GM21367 (cell line): ENCODE measurements around the gene C18orf32.
"Not testable (repeated sequence)": the region's sequence is repeated elsewhere in the genome, so short reads cannot be mapped to it uniquely, and the experiment has no call there.

Source experiments
- ATAC-seq: cut with Tn5 transposase; IDR thresholded peaks from one replicate; pipeline ENCODE4 v1.9.1; 2021; ENCODE audit not compliant: unreplicated experiment

C18orf32 gene

DNA sequence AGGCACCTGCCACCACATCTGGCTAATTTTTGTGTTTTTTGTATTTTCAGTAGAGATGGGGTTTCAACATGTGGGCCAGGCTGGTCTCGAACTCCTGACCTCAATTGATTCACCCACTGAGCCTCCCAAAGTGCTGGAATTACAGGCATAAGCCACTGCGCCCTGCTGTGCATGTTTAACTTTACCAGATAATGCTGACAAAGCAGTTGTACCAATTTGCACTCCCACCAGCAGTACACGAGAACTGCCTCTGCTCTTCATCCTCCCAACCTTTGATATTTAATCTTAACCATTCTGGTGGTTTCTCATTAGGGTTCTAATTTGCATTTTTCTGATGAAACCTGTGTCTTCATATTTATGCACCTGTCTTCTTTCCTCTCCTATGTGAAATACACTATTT, 14.6 kb downstream of the C18orf32 start:
- ATAC-seq, result no peak

DNA sequence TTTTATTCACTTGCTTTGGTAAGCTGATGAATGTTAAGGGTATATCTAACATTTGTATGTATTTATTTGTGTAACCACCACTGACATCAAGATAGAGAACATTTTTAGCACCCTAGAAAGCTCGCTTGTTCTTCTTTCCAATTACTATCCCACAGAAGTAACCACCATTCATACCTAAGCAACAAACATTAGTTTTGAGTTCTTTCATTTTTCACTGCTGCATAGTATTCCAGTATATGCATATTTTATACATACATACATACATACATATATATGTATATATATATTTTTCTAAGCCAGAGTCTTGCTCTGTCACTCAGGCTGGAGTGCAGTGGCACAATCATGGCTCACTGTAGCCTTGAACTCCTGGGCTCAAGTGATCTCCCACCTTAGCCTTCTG, 15.5 kb downstream of the C18orf32 start:
- no peak for ATAC-seq

DNA sequence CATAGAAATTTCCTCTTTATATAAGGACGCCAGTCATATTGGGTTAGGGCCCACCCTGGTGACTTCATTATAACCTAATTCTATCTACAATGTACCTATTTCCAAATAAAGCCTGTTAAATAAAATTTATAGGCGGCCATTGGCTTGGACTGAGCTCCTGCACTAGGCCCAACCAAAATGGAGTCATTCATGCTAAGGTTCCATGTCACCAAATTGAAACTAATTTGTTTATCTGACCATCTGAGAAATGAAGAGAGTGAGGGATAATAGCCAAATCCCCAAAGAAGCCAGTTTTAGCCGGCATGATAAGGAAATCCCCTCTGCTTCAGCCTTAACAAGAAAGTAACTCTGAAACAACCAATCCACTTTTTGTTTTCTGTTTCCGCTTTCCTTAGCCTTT, 19.4 kb downstream of the C18orf32 start:
- ATAC-seq, result no peak

DNA sequence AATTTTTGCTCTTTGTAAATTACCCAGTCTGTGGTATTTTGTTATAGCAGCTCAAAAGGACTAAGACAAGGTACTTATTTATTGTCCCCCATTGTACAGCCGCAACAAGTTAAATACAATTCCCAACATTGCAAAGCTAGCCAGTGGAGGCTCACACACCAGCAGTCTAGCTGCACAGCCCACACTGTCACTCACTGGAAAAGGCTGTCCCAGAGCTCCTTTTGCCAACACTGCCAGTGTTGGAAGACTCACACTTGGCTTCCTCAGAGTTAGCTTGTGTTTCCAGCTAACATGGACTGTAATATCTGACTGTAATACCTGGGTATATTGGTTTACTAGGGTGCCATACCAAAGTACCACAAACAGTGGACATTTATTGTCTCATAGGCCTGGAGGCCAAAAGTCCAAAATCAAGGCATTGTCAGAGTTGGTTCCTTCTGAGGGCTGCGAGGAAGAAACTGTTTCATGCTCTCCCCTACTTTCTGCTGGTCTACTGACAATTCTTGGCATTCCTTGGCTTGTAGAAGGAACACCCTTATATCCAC, 19.9 kb downstream of the C18orf32 start:
- no peak for ATAC-seq

DNA sequence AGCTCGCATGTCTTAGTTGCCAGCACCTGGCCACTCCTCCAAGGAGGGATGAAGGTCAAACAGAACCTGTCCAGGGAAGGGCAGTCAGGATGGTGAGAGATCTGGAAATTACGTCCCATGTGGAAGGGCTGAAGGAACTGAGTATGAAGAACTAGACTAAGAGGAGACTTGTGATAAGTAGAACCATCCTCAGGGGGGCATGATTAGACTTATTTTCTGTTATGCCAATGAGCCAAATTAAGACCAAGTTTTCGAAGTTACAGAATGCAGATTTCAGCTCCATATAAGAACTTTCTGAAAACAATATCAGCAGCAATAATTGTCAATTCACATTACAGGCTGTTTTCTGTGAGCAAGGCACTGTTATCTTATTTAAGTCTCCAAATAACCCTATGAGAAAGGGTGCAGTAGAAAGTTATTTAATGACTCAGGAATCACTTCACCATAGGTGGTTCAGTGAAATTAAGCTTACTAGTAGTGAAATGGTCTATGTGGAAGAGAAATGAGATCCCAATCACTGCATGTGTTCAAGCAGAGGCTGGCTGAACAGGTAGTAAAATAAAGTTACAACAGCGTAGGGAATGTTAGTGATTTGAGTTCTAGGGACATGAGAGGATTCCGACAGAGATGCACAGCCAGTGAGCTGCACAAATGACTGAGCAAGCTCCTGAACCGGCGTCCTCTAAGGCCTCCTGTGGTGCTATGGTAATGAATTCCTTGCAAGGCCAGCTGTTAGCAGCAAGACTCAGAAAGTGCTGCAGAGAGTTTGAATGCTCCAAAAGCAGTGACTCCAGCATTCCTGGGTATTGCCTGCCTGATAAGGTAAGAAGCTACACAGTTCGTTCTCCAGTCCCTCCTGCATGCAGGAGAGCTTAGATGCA, 22.1 kb downstream of the C18orf32 start:
- ATAC-seq, result no peak

DNA sequence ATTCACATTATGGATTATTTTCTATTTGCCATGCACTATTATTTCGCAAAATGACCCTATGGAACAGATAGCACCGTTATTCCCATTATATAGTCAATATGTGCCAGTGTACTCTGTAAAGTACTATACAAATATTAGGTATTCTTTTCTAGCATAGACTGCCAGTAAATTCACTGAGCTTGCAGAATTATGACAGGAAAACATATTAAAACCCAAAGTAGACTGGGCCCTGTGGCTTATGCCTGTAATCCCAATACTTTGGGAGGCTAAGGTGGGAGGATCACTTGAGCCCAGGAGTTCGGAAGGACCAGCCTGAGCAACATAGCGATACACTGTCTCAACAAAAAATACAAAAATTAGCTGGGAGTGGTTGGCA, 25.4 kb downstream of the C18orf32 start:
- ATAC-seq, result no peak

DNA sequence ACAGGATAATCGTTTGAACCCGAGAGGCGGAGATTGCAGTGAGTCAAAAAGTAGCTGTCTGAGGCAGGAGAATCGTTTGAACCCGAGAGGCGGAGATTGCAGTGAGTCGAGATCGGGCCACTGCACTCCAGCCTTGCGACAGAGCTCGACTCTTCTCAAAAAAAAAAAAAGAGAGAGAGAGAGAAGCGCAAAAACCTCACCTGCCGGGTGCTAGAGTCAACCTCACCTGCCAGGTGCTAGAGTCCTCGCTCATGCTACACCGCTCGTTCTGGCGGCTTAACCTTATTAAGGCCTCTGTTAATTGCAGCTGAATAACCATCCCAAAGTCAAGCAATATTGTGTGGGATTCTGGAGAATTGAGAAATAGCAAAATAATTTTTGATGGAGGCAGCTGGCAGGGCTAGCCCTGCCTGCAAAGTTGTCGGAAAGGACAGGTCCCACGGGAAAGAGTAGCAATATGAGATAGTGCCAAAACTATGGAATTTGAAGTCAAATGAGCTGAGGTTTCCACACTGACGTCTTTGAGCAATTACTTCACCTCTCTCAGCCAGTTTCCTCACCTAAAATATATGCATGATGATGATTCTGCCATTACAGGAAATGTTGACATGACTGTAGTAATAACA, 25.9 kb downstream of the C18orf32 start:
- no peak for ATAC-seq

DNA sequence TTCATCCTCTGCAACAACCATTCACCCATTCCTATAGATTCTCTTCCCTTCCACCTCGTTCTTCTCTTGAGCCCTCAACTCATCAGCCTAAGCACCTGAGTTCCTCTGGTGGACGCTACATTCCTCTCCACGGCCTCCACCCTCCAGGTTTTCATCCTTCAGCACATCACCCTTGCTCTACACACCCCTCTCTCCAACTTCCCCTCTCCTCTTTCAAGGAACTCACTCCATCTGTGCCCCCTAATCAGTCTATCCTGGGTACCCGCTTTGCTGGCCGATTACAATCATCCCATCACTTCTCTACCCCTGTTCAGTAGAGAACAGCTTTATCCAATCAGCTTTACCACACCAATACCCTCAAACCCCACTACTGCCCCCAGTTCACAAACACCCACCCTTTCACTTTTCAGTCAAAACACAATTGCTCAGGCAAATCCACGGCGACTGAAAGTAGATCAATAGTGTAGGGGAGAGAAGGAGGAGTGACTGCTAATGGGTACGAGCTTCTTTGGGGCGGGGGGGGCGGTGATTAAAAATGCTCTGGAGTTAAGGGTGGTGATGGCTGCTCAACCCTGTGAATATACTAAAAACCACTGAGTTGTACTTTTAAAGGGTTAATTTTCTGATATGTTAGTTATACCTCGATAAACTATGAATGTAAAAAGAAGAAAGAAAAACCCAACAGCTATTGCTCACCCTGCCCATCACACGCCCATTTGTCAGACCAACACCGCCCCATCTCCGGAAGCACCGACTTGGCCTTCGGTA, 27.4 kb downstream of the C18orf32 start:
- no peak for ATAC-seq

DNA sequence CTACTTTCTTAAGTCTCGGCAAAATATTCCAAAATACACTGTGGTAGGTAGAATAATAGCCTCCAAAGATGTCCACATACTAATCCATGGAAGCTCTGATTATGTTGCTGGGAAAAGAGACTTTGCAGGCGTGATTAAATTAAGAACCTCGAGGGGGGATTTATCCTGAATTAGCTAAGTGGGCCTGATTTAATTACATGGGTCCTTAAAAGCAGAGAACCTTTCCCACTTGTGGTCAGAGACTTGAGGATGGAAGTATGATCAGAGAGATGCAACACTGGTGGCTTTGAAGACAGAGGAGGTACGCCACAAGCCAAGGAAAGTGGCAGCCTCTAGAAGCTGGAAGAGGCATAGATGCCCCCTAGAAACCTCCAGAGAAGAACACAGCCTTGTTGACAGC, 29.4 kb downstream of the C18orf32 start:
- ATAC-seq, result no peak

DNA sequence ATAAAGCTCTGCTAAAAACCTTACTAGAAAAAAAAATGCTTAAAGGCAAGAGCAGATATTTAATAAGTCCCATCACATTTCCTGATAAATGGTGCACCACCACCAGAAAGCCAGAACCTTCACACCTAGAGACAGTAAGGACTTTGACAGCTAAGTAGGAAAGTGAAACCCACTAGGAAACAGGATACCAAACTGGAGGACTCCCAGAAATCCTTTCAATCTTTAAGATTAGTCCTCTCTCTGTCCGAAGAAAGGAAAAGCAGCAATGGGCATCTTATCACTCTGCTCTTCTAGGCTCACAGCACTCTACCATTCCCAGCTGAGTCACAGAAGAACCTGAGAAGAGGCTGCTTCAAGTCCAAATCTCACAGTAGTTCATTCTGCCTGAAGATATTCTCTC, 30.2 kb downstream of the C18orf32 start:
- no peak for ATAC-seq

DNA sequence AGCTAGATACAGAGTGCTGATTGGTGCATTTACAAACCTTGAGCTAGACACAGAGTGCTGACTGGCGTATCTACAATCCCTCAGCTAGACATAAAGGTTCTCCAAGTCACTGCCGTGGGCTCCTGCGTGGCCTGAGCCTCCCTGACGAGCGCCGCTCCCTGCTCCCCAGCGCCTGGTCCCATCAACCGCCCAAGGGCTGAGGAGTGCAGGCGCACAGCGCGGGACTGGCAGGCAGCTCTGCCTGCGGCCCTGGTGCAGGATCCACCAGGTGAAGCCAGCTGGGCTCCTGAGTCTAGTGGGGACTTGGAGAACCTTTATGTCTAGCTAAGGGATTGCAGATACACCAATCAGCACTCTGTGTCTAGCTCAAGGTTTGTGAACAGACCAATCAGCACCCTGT, 34.5 kb downstream of the C18orf32 start:
- ATAC-seq, result not testable (repeated sequence)

DNA sequence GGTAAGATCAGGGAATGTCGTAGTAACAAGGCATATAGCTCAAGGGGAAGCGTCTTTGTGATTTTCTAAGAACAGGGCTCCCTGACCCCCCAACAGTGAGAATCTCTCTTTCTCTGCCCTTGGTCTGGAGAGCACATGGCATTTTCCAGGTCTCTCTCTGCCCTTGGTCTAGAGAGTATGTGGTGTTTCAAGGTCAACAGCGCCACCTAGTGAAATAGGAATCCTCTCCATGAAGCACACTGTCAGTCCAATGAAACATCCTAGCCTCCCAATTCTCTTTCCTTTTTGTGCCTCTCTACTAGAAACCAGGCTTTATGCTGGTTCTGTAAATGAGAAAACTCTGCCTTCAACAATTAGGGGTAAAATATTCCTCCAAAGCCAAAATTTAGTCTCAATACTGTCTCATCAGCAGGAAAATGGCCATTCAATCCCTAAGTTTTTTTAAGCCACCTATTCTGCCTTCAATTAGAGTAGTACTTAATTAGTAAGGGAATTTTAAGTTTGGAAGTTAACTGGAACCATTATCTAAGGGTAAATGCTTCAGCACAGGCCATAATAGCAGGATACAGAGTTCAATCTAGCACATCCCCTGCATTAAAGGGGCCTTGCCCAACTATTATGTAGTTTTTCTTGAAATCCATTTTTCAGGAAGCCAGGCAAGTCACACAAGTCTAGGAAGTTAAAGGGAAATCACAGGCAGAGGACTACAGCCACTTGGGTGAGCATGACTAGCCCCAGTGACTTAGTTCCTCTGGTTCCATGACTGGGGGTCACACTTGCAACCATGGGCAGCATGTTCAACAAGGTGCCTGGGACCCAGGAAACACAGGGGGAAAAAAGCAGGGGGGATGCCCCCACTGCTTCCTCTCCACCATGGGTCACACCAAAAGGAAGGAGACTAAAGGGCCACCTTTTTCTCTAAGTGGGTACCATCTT, 39.0 kb downstream of the C18orf32 start:
- ATAC-seq, result no peak

DNA sequence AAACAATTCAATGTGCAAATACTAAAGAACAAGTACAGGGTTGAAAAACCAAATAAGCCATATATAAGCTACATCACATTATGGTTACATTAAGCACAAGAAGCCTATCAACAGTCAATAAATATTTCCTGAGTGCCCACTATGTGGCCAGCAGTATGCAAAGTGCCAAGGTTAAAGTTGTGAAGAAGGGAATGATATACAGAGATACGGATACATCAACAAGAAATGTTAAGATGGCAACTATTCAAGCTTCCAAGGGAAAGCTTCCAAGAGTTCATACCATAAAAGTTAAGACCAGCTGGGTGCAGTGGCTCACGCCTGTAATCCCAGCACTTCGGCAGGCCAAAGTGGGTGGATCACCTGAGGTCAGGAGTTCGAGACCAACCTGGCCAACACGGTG, 40.6 kb downstream of the C18orf32 start:
- ATAC-seq, result no peak

DNA sequence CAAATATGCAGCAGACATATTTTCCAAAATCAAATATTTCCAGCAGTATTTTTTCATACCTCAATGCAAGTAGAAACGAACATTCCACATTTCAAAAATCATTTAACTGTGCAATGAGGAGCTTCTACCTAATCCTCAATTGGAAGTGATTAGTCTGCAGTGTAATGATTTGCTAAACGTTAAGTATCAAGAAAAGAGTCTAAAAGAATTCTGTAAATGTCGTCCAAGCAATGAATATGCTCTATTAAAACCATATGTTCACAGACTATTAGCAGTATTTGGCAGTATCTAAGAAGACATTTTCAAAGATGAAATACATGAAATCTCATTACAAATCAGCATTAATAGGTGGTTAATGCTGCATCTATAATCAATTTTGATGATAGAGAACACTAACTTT, 42.5 kb downstream of the C18orf32 start:
- no peak for ATAC-seq

DNA sequence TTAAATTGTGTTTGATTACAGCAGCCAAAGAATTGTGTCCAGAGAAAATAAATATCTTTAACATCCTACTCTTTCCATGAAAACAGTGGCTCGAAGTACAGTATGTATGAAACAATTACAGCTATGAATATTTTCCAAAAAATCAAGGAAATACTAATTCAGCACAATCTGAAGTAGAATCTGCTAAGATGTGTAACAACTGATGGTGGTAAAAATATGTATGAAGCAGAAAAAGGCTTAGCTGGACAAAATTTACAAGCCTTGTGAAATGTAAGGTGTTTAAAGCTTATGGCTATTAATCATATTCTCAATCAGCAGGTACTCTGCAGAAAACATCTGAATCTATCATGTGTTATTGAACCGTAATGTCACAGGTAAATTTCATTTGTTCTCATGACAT, 43.2 kb downstream of the C18orf32 start:
- ATAC-seq, result no peak

DNA sequence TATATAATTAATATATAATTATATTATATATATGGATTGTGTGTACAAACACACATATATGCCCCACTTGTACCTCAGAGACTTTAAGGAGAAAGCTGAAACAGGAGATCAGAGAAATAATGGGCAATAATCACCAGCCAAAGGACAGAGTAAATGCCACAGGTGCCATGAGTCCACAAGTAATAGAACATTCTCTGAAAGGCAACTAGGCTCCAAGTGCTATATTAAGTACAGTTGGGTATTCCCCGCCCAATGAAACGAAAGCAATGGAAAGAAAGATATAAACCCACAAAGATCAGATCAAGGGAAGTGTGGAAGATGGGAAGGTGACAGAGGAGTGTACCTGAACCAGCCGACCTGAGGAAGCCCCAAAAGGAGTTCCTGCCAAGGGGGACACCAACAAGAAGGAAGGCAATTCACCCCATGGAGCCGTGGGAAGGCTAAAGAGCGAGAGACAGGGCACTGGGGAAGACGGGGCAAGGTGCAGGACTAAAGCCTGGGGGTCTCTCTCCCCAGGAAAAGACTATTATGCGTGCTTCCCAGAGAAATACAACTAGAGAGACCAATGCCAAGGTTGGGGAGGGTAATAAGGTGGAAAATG, 45.6 kb downstream of the C18orf32 start:
- no peak for ATAC-seq

DNA sequence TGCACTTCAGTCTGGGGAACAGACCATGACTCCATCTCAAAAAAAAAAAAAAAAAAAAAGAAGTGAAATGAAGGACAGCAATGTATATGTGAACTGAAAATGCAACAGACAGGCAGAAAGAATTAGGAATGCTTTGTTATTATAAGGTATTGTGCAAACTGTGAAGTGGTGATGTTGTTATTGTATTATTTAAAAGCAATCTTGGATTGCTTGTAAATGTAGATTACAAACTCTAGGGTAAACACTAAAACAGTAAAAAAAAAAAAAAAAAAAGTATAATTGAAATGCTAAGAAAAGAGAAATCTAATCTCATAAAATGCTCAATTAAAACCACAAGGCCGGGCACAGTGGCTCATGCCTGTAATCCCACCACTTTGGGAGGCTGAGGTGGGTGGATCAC, 51.9 kb downstream of the C18orf32 start:
- ATAC-seq, result no peak

DNA sequence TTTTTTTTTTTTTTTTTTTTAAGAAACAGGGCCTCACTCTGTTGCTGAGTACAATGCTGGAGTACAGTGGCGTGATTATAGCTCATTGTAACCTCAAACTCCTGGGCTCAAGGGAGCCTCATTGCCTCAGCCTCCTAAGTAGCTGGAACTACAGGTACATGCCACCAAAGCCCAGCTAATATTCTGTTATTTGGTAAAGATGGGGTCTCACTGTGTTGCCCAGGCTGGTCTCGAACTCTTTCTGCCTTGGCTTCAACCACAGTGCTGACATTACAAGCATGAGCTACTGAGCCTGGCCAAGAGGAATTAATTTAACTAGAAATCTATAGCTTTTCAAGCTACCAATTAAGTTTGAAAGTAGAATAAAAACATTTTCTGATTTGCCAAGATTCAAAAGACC, 54.4 kb downstream of the C18orf32 start:
- no peak for ATAC-seq

DNA sequence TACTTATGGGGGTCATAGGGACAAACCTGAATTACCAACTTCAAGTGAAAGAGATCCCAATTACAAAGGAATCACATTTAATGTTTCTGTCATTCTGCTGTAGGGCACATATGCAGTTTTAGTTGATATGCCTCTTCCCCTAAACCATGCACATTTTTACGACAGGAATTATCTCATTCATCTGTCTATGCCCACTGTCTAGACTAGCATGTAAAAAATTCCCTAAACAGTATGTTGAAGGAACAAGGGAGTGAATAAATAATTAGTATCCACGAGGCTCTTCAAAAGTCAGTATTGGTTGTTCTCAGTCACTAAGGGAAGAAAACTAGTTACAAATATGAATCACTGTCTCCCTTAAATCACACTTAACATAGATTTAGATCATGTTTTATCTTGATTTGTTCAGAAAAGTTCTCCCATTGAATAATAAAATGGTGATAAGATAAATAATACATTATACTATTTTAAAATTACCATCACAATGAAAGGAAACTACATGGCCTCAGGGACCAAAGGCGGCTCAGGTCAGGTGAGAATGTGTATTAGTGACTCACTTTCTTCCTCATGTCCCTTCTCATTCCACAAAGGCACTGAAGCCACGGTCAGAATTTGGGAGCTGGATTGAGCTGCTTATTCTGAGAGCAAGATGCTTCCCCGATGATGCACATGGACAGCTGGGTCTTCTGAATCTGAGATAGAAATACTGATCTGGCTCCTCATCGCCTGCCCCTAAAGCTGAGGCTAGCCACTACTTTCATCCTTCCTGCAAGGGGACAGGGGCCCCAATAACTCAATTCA, 55.7 kb downstream of the C18orf32 start:
- no peak for ATAC-seq
